ENCODE measurements around the gene NACC2.
"Not testable (repeated sequence)": the region's sequence is repeated elsewhere in the genome, so short reads cannot be mapped to it uniquely, and the experiment has no call there.

GRCh38 chr9:135966916-135967260 is 128.2 kb downstream of the NACC2 start:
- TF ChIP-seq CTCF (IDR thresholded peaks at IDR 0.05; ENCODE audit: poor library complexity); EZH2 (IDR thresholded peaks at IDR 0.05; ENCODE audit: borderline replicate concordance): not testable (repeated sequence)

Data from hepatocyte (in vitro differentiated cells).